ENCODE measurements around the gene PLEKHG2. TPM values are rescaled to one million over a fixed set of nuclear protein-coding genes. Genes with fewer than 3 reads are reported as not detected.

The PLEKHG2 gene
- total RNA-seq, 1 experiment from 2014 or later, result 29.0 TPM

DNA sequence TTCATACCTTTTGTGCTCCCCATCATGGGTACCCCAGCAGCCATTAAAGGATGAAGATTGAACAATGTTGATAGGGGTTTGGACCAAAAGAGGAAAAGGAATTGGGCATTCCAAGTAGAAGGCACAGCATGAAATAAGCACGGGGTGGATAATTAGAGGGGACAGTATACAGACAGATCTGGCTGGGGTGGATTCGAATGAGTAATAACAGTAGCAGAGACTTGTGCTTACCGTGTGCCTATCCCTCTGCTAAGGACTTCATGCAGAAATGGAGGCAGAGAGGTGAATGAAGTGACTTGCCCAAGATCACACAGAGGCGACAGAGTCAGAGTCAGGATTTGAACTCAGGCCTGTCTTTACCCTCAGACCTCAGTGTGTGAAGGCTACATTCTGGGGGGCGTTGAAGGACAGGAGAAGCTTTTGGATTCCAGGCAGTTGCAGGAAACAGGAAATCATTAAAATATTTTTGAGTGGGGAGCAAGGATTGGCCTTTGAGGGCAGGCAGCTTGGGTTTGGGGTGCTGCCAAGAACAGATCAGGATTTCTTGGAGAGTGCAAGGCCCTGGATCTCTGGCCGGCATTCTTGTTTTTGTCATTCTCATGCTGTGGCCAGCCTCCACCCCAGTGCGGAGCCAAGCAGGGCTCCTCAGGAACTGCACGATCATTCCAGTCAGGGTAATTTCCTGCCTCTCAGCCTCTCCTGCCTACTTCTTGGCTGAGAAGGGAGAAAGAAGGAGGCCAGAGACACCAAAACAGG, 40.2 kb upstream of the PLEKHG2 start:
- ChIA-PET POLR2A (no interaction called here), CTCF (no interaction called here), RAD21 (ENCODE audit: low non-redundant PET in 1 of 2, low total read pairs in 2 of 2, uncharacterized antibody in 2 of 2, unreplicated experiment in 2 of 2) (no interaction called here)
- TF ChIP-seq YY1 (IDR thresholded peaks at IDR 0.05; ENCODE audit: extremely low read depth, insufficient replicate concordance, low read depth, low read length) (no peak), TCF7L2 (IDR thresholded peaks at IDR 0.05; ENCODE audit: borderline replicate concordance, extremely low read depth, insufficient read depth, insufficient read length) (no peak), SRF (IDR thresholded peaks at IDR 0.05; ENCODE audit: low read depth) (no peak), EGR1 (IDR thresholded peaks at IDR 0.05; ENCODE audit: low read depth) (no peak), RAD21 (IDR thresholded peaks at IDR 0.05; ENCODE audit: low read depth) (no peak), CBX3 (IDR thresholded peaks at IDR 0.05; ENCODE audit: low read depth) (no peak), POLR2A (IDR thresholded peaks at IDR 0.05; ENCODE audit: borderline replicate concordance, extremely low read depth, insufficient read depth, insufficient read length) (no peak), ZNF274 (IDR thresholded peaks at IDR 0.05; ENCODE audit: low read depth, low read length) (no peak), ELF1 (IDR thresholded peaks at IDR 0.05; ENCODE audit: borderline replicate concordance, low read depth) (no peak), POLR2AphosphoS5 (IDR thresholded peaks at IDR 0.05; ENCODE audit: low read depth, low read length) (no peak), ZFX (IDR thresholded peaks at IDR 0.05) (no peak), SIN3A (IDR thresholded peaks at IDR 0.05; ENCODE audit: low read depth) (no peak), SP1 (IDR thresholded peaks at IDR 0.05; ENCODE audit: low read depth) (no peak)
- TF ChIP-seq, protein P1, sequence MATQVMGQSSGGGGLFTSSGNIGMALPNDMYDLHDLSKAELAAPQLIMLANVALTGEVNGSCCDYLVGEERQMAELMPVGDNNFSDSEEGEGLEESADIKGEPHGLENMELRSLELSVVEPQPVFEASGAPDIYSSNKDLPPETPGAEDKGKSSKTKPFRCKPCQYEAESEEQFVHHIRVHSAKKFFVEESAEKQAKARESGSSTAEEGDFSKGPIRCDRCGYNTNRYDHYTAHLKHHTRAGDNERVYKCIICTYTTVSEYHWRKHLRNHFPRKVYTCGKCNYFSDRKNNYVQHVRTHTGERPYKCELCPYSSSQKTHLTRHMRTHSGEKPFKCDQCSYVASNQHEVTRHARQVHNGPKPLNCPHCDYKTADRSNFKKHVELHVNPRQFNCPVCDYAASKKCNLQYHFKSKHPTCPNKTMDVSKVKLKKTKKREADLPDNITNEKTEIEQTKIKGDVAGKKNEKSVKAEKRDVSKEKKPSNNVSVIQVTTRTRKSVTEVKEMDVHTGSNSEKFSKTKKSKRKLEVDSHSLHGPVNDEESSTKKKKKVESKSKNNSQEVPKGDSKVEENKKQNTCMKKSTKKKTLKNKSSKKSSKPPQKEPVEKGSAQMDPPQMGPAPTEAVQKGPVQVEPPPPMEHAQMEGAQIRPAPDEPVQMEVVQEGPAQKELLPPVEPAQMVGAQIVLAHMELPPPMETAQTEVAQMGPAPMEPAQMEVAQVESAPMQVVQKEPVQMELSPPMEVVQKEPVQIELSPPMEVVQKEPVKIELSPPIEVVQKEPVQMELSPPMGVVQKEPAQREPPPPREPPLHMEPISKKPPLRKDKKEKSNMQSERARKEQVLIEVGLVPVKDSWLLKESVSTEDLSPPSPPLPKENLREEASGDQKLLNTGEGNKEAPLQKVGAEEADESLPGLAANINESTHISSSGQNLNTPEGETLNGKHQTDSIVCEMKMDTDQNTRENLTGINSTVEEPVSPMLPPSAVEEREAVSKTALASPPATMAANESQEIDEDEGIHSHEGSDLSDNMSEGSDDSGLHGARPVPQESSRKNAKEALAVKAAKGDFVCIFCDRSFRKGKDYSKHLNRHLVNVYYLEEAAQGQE (IDR thresholded peaks at IDR 0.05; ENCODE audit: low read depth), result no peak
- TF ChIP-seq, protein P2, sequence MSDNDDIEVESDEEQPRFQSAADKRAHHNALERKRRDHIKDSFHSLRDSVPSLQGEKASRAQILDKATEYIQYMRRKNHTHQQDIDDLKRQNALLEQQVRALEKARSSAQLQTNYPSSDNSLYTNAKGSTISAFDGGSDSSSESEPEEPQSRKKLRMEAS (IDR thresholded peaks at IDR 0.05), result no peak
- TF ChIP-seq, protein P3, sequence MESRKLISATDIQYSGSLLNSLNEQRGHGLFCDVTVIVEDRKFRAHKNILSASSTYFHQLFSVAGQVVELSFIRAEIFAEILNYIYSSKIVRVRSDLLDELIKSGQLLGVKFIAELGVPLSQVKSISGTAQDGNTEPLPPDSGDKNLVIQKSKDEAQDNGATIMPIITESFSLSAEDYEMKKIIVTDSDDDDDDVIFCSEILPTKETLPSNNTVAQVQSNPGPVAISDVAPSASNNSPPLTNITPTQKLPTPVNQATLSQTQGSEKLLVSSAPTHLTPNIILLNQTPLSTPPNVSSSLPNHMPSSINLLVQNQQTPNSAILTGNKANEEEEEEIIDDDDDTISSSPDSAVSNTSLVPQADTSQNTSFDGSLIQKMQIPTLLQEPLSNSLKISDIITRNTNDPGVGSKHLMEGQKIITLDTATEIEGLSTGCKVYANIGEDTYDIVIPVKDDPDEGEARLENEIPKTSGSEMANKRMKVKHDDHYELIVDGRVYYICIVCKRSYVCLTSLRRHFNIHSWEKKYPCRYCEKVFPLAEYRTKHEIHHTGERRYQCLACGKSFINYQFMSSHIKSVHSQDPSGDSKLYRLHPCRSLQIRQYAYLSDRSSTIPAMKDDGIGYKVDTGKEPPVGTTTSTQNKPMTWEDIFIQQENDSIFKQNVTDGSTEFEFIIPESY (IDR thresholded peaks at IDR 0.05; ENCODE audit: extremely low read depth, insufficient replicate concordance, low read length), result no peak
- TF ChIP-seq, protein P4, sequence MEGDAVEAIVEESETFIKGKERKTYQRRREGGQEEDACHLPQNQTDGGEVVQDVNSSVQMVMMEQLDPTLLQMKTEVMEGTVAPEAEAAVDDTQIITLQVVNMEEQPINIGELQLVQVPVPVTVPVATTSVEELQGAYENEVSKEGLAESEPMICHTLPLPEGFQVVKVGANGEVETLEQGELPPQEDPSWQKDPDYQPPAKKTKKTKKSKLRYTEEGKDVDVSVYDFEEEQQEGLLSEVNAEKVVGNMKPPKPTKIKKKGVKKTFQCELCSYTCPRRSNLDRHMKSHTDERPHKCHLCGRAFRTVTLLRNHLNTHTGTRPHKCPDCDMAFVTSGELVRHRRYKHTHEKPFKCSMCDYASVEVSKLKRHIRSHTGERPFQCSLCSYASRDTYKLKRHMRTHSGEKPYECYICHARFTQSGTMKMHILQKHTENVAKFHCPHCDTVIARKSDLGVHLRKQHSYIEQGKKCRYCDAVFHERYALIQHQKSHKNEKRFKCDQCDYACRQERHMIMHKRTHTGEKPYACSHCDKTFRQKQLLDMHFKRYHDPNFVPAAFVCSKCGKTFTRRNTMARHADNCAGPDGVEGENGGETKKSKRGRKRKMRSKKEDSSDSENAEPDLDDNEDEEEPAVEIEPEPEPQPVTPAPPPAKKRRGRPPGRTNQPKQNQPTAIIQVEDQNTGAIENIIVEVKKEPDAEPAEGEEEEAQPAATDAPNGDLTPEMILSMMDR (IDR thresholded peaks at IDR 0.05 in 2 of 3, conservative IDR thresholded peaks at IDR 0.05 in 1 of 3; ENCODE audit: borderline replicate concordance in 1 of 3, insufficient read depth in 1 of 3, low read depth in 2 of 3, low read length in 2 of 3), result no peak
- TF ChIP-seq, protein P5, sequence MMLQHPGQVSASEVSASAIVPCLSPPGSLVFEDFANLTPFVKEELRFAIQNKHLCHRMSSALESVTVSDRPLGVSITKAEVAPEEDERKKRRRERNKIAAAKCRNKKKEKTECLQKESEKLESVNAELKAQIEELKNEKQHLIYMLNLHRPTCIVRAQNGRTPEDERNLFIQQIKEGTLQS (IDR thresholded peaks at IDR 0.05), result no peak
- no peaks in the 10 kb centered on the region for H3K9me3 ChIP-seq (ENCODE audit: control insufficient read depth in 1 of 2, insufficient read depth in 1 of 2, low read depth in 1 of 2, low read length in 2 of 2)
- no peaks in the 10 kb centered on the region for H3K79me2 ChIP-seq (ENCODE audit: insufficient read depth, low read length)
- no peaks in the 10 kb centered on the region for H4K20me1 ChIP-seq (ENCODE audit: insufficient read depth)
- H3K9ac ChIP-seq (ENCODE audit: low read length), result no peak overlapping the region
- peaks cover 34 to 61% of the 10 kb centered on the region in 2 experiments for H3K36me3 ChIP-seq (ENCODE audit: control insufficient read depth in 1 of 2, insufficient read depth in 2 of 2, low read length in 2 of 2)
- ATAC-seq (no peak), DNase-seq (ENCODE audit: low read depth, low spot score) (no peak)
- H3K4me2 ChIP-seq (ENCODE audit: low read length), result no peak overlapping the region
- BruUV-seq (replicated peaks), result no TSS peak
- H3K27me3 ChIP-seq (ENCODE audit: insufficient read depth, low read length), result no peaks in the 10 kb centered on the region
- H3K27ac ChIP-seq (ENCODE audit: low read depth, low read length), result no peak overlapping the region
- H3K4me1 ChIP-seq (ENCODE audit: control insufficient read depth in 1 of 2, insufficient read depth in 2 of 2, low read length in 2 of 2), result no peaks in the 10 kb centered on the region
- no peak overlapping the region for H2AFZ ChIP-seq (ENCODE audit: low read depth, low read length, poor library complexity, severe bottlenecking)
- intact Hi-C loops (cut with micrococcal nuclease), result no loop called here
- no peaks in the 10 kb centered on the region for H3K9me2 ChIP-seq (ENCODE audit: insufficient read depth)
- no peak overlapping the region for H3K4me3 ChIP-seq (replicated peaks in 1 of 2; ENCODE audit: low read depth in 1 of 2, low read length in 2 of 2)
